ENCODE results near the gene CEL.

- TF ChIP-seq CTCF (IDR thresholded peaks at IDR 0.05) (no peak), POLR2A (IDR thresholded peaks at IDR 0.05) (no peak)
Observed at GRCh38 chr9:133065070-133065388, 3.2 kb downstream of the CEL start.
